Gastrocnemius medialis (tissue), 4 donors: ENCODE data around the gene GSPT2. TPM values are rescaled to one million over a fixed set of nuclear protein-coding genes. Genes with fewer than 3 reads are reported as not detected.

Experiments
- ATAC-seq, 2 donors: fragments of 150-250 bp; one replicate each; pipeline ENCODE4 v1.9.1; 2016
- DNase-seq, 2 donors: peaks; one replicate each; pipeline ENCODE4 v3.0.0-alpha.2; 2019
- H3K27ac ChIP-seq, 4 donors: fragments of 200-600 bp; sonication (generic); 1 replicate in 1 of 4; 2 replicates in 3 of 4; pipeline ENCODE4 v1.5.1; 2016 to 2018; ENCODE audit warnings: mild to moderate bottlenecking in 2 of 4, moderate library complexity in 1 of 4
- H3K27me3 ChIP-seq, 3 donors: fragments of 200-600 bp; sonication (generic) in 2 of 3; 1 replicate in 1 of 3; 2 replicates in 2 of 3; pipeline versions ENCODE4 v1.5.1 to v1.6.0; 2016 to 2019; ENCODE audit warnings: mild to moderate bottlenecking in 1 of 3, moderate library complexity in 1 of 3
- H3K36me3 ChIP-seq, 2 donors: fragments of 200-600 bp; sonication (generic) in 1 of 2; one replicate each; pipeline ENCODE4 v1.5.1; 2017 to 2018
- H3K4me1 ChIP-seq, 2 donors: fragments of 200-600 bp; sonication (generic) in 1 of 2; one replicate each; pipeline ENCODE4 v1.5.1; 2016 to 2017; ENCODE audit warnings: mild to moderate bottlenecking in 2 of 2
- H3K4me3 ChIP-seq, 4 donors: fragments of 200-600 bp; sonication (generic) in 3 of 4; 1 replicate in 1 of 4; 2 replicates in 3 of 4; pipeline ENCODE4 v1.5.1; 2016 to 2019; ENCODE audit warnings: mild to moderate bottlenecking in 2 of 4
- H3K9me3 ChIP-seq, 3 donors: fragments of 200-600 bp; sonication (generic) in 2 of 3; 1 replicate in 1 of 3; 2 replicates in 2 of 3; pipeline ENCODE4 v1.5.1; 2016 to 2019
- CTCF ChIP-seq, 5 experiments: fragments of 450-650 bp in 3 of 5; fragments of 200-600 bp in 2 of 5; sonication (generic) in 2 of 5; IDR thresholded peaks in 4 of 5; conservative IDR thresholded peaks in 1 of 5; 1 replicate in 4 of 5; 2 replicates in 1 of 5; pipeline ENCODE4 v1.5.1; 2016 to 2019; ENCODE audit warnings: antibody characterized with exemption in 5 of 5, mild to moderate bottlenecking in 3 of 5, moderate library complexity in 3 of 5
- POLR2A ChIP-seq, 2 donors: fragments of 450-650 bp; IDR thresholded peaks; one replicate each; pipeline ENCODE4 v1.6.1; 2017; ENCODE audit warnings: antibody characterized with exemption in 2 of 2, mild to moderate bottlenecking in 2 of 2, moderate library complexity in 2 of 2
- in situ Hi-C, 4 donors: fragments of 200-750 bp; cut with MboI; loops; one replicate each; pipeline versions ENCODE4 v1.15.0 to v1.8.0; 2017; ENCODE audit warnings: low sequenced_read_pairs in 4 of 4
- intact Hi-C: fragments of 100-400 bp; cut with DNase I; formaldehyde crosslinking; loops from one replicate; pipeline ENCODE4 v1.15.1; 2023; ENCODE audit warnings: low total_unique reads
- total RNA-seq, 4 donors: library from RNA; depleted of rRNA; stranded (reverse); fragments of >200 nt; gene quantifications; one replicate each; pipeline versions ENCODE4 v1.1.0 to v1.2.3, GENCODE V29; 2016

The GSPT2 gene
- total RNA-seq, 4 donors from 2014 or later, result 1.4 to 2.8 (median 1.8) TPM

GRCh38 chrX:51728202-51728601, 15.0 kb upstream of the GSPT2 start:
- no peak overlapping the region for H3K4me3 ChIP-seq
- H3K4me1 ChIP-seq, result no peaks in the 10 kb centered on the region
- H3K27ac ChIP-seq, result no peak overlapping the region
- no peaks in the 10 kb centered on the region for H3K9me3 ChIP-seq
- in situ Hi-C loops (loop anchor here in 1 of 4 donors (25.0 kb wide), 1 partner anchor 109 kb away; no protein-coding TSS in a partner anchor), intact Hi-C loops (no loop called here)
- DNase-seq, result no peak
- TF ChIP-seq POLR2A (IDR thresholded peaks at IDR 0.05), result no peak
- TF ChIP-seq CTCF (IDR thresholded peaks at IDR 0.05 in 4 of 5, conservative IDR thresholded peaks at IDR 0.05 in 1 of 5), result no peak
- peaks cover 0 to 13% (median 0%) of the 10 kb centered on the region in 3 donors for H3K27me3 ChIP-seq
- H3K36me3 ChIP-seq, result no peaks in the 10 kb centered on the region
- no peak for ATAC-seq

GRCh38 chrX:51737091-51737490, 6.2 kb upstream of the GSPT2 start:
- H3K9me3 ChIP-seq, result no peaks in the 10 kb centered on the region
- in situ Hi-C loops, result loop anchor here in 1 of 4 donors (25.0 kb wide), 1 partner anchor 100 kb away; no protein-coding TSS in a partner anchor
- DNase-seq, result no peak
- H3K27me3 ChIP-seq, result peaks cover 0 to 25% (median 14%) of the 10 kb centered on the region in 3 donors
- TF ChIP-seq POLR2A (IDR thresholded peaks at IDR 0.05), result no peak
- TF ChIP-seq CTCF (IDR thresholded peaks at IDR 0.05 in 4 of 5, conservative IDR thresholded peaks at IDR 0.05 in 1 of 5), result no peak
- H3K4me1 ChIP-seq, result no peaks in the 10 kb centered on the region
- H3K27ac ChIP-seq, result no peak overlapping the region
- H3K4me3 ChIP-seq, result no peak overlapping the region
- H3K36me3 ChIP-seq, result no peaks in the 10 kb centered on the region
- intact Hi-C loops, result no loop called here
- no peak for ATAC-seq

- Histone ChIP-seq H3K27ac (peak overlapping the region in 1 of 4 donors; percentile 66), H3K9me3 (no peaks in the 10 kb centered on the region), H3K4me1 (no peaks in the 10 kb centered on the region), H3K36me3 (no peaks in the 10 kb centered on the region), H3K4me3 (peak overlapping the region in 3 of 4 donors; percentile 69 to 76 (median 73)), H3K27me3 (peaks cover 0 to 16% (median 0%) of the 10 kb centered on the region in 3 donors)
- in situ Hi-C loops, result loop anchor here in 1 of 4 donors (25.0 kb wide), 1 partner anchor 95 kb away; no protein-coding TSS in a partner anchor
- TF ChIP-seq CTCF (IDR thresholded peaks at IDR 0.05 in 4 of 5, conservative IDR thresholded peaks at IDR 0.05 in 1 of 5) (no peak), POLR2A (IDR thresholded peaks at IDR 0.05) (no peak)
- intact Hi-C loops, result no loop called here
- ATAC-seq, result no peak
- DNase-seq, result no peak
These were observed 656 bp upstream of the GSPT2 start for GRCh38 chrX:51742586-51742985.

- Histone ChIP-seq H3K4me1 (no peaks in the 10 kb centered on the region), H3K36me3 (no peaks in the 10 kb centered on the region), H3K27me3 (no peaks in the 10 kb centered on the region), H3K27ac (no peak overlapping the region), H3K9me3 (no peaks in the 10 kb centered on the region), H3K4me3 (no peak overlapping the region)
- TF ChIP-seq CTCF (IDR thresholded peaks at IDR 0.05 in 4 of 5, conservative IDR thresholded peaks at IDR 0.05 in 1 of 5), result no peak
- TF ChIP-seq POLR2A (IDR thresholded peaks at IDR 0.05), result no peak
- DNase-seq, result no peak
- intact Hi-C loops, result no loop called here
- in situ Hi-C loops, result loop anchor here in 1 of 4 donors (25.0 kb wide), 1 partner anchor 90 kb away; no protein-coding TSS in a partner anchor
- no peak for ATAC-seq
These were observed 4.4 kb downstream of the GSPT2 start for GRCh38 chrX:51747671-51748070.
